Parathyroid adenoma (tissue), 2 donors: ENCODE data around the gene SLC48A1.

Experiments used
- H2AFZ ChIP-seq: fragments of 300-600 bp; sonication (generic); one replicate; pipeline ENCODE4 v1.7.0; 2017; ENCODE audit warnings: antibody characterized with exemption, mild to moderate bottlenecking
- H3K27ac ChIP-seq: fragments of 300-600 bp; sonication (generic); one replicate; pipeline ENCODE4 v1.7.0; 2017
- H3K27me3 ChIP-seq: fragments of 300-600 bp; sonication (generic); one replicate; pipeline ENCODE4 v1.7.0; 2017; ENCODE audit warnings: low read length; ENCODE audit not compliant: control insufficient read depth, insufficient read depth
- H3K36me3 ChIP-seq: fragments of 300-600 bp; sonication (generic); one replicate; pipeline ENCODE4 v1.7.0; 2017; ENCODE audit warnings: low read length; ENCODE audit not compliant: control insufficient read depth, insufficient read depth
- H3K4me1 ChIP-seq: fragments of 300-600 bp; sonication (generic); one replicate; pipeline ENCODE4 v1.7.0; 2017; ENCODE audit warnings: control low read depth
- H3K4me2 ChIP-seq: fragments of 300-600 bp; sonication (generic); one replicate; pipeline ENCODE4 v1.7.0; 2017; ENCODE audit warnings: low read length
- H3K4me3 ChIP-seq: fragments of 300-600 bp; sonication (generic); one replicate; pipeline ENCODE4 v1.7.0; 2017; ENCODE audit warnings: low read depth, low read length
- H3K79me2 ChIP-seq: fragments of 300-600 bp; sonication (generic); one replicate; pipeline ENCODE4 v1.7.0; 2017; ENCODE audit warnings: control low read depth
- H3K9ac ChIP-seq: fragments of 300-600 bp; sonication (generic); one replicate; pipeline ENCODE4 v1.7.0; 2017; ENCODE audit warnings: mild to moderate bottlenecking
- H3K9me3 ChIP-seq: fragments of 300-600 bp; sonication (generic); one replicate; pipeline ENCODE4 v1.7.0; 2017; ENCODE audit warnings: low read length; ENCODE audit not compliant: control insufficient read depth
- CTCF ChIP-seq: fragments of 300-600 bp; sonication (generic); IDR thresholded peaks from one replicate; pipeline ENCODE4 v1.7.0; 2017; ENCODE audit warnings: antibody characterized with exemption, mild to moderate bottlenecking
- donor health status: primary hyperparathyroidism.

SLC48A1 gene

GRCh38 chr12:47734725-47735480 is 38.1 kb upstream of the SLC48A1 start:
- Histone ChIP-seq H3K4me1 (peaks cover 49% of the 10 kb centered on the region), H3K9me3 (no peaks in the 10 kb centered on the region)
- TF ChIP-seq CTCF, result no peak

GRCh38 chr12:47735649-47736048 is 37.4 kb upstream of the SLC48A1 start:
- no peaks in the 10 kb centered on the region for H3K36me3 ChIP-seq
- H3K27ac ChIP-seq, result peak overlapping the region; percentile 82
- H3K27me3 ChIP-seq, result no peaks in the 10 kb centered on the region
- peaks cover 41% of the 10 kb centered on the region for H3K4me1 ChIP-seq
- no peak overlapping the region for H3K9ac ChIP-seq
- no peak overlapping the region for H3K4me2 ChIP-seq
- no peaks in the 10 kb centered on the region for H3K79me2 ChIP-seq
- H2AFZ ChIP-seq, result no peak overlapping the region
- no peak overlapping the region for H3K4me3 ChIP-seq
- no peaks in the 10 kb centered on the region for H3K9me3 ChIP-seq
- no peak for TF ChIP-seq CTCF

More at GRCh38 chr12:47734725-47735480, 38.1 kb upstream of the SLC48A1 start:
- Histone ChIP-seq H3K4me3 (no peak overlapping the region), H3K27me3 (no peaks in the 10 kb centered on the region), H3K27ac (peak overlapping the region; percentile 32), H3K9ac (no peak overlapping the region), H3K4me2 (no peak overlapping the region), H3K36me3 (no peaks in the 10 kb centered on the region), H3K79me2 (no peaks in the 10 kb centered on the region), H2AFZ (peak overlapping the region; percentile 43)

- no peaks in the 10 kb centered on the region for H3K79me2 ChIP-seq
- no peak overlapping the region for H3K9ac ChIP-seq
- TF ChIP-seq CTCF, result no peak
- no peaks in the 10 kb centered on the region for H3K36me3 ChIP-seq
- no peak overlapping the region for H2AFZ ChIP-seq
- no peaks in the 10 kb centered on the region for H3K27me3 ChIP-seq
- H3K9me3 ChIP-seq, result no peaks in the 10 kb centered on the region
- peak overlapping the region; percentile 82 for H3K27ac ChIP-seq
- H3K4me2 ChIP-seq, result no peak overlapping the region
- H3K4me3 ChIP-seq, result no peak overlapping the region
- peaks cover 40% of the 10 kb centered on the region for H3K4me1 ChIP-seq
Observed at GRCh38 chr12:47736216-47736615, 36.8 kb upstream of the SLC48A1 start.

- H3K36me3 ChIP-seq, result no peaks in the 10 kb centered on the region
- H2AFZ ChIP-seq, result peak overlapping the region; percentile 30
- H3K27me3 ChIP-seq, result no peaks in the 10 kb centered on the region
- H3K27ac ChIP-seq, result peak overlapping the region; percentile 82
- H3K4me3 ChIP-seq, result peak overlapping the region; percentile 29
- TF ChIP-seq CTCF, result no peak
- H3K9ac ChIP-seq, result no peak overlapping the region
- H3K9me3 ChIP-seq, result no peaks in the 10 kb centered on the region
- H3K4me1 ChIP-seq, result peaks cover 44% of the 10 kb centered on the region
- peak overlapping the region; percentile 60 for H3K4me2 ChIP-seq
- no peaks in the 10 kb centered on the region for H3K79me2 ChIP-seq
Observed at GRCh38 chr12:47736877-47737676, 36.0 kb upstream of the SLC48A1 start.
